GM04503 (cell line): ENCODE data around the gene FMC1.
"Not testable (repeated sequence)": the region's sequence is repeated elsewhere in the genome, so short reads cannot be mapped to it uniquely, and the experiment has no call there.

ENCODE experiments used
- DNase-seq: peaks from one replicate; pipeline ENCODE4 v3.0.0-alpha.2; 2012; ENCODE audit warnings: low read depth

Gene FMC1

GRCh38 chr7:139340037-139340807, 915 bp upstream of the FMC1 start:
- DNase-seq, result peak; percentile 96

DNA sequence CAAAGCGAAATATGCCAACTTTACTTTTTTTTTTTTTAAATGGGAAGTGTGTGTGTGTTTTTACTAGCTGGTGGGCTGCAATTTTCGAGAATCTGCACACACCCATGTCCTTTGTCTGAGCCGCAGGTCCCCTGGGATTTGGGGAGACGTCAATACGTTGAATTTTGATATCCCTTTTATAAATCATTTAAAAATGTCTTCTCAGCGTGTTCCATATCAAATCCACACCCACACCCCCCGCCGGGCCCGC, 404 bp upstream of the FMC1 start:
- no peak for DNase-seq

DNA sequence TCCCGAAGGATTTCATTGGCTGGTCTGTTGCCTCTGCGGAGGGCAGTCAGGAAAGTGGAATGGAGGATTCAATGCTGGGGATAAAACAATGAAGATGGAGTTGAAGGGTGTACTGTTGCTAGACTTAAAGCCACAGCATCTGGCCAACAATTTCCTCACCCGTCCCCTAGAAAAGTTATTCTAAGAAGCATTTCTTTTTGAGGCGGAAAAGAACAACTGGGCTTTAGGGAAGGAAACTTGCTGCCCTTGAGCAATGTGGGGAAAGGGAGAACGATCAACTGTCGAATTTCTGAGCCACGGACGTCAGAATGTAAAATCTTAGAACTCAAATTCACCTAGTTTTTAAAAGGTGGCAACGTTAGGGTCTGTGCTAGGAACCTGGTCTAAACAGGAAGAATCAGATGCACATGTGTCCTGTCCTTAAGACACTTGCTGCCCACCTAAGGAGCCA, 664 bp downstream of the FMC1 start:
- DNase-seq, result no peak

- DNase-seq, result no peak
Observed at GRCh38 chr7:139345042-139345441, 3.9 kb downstream of the FMC1 start.

DNA sequence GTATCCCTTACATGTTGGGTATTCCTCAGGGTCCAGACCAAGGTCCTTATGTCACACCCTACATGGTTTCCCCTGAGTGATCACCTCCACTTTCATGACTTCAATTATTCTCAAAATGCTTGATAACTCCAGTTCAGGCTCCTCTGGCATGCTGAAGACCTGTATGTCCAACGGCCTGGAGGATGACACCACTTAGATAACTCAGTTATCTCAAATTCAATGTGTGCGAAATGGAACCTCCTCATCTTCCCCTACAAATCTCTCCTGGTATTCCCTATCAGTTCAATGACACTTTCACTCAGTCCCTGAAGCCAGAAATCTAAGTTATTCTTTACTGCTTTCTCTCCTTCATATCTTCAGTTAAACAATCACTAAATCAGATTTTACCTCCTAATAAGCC, 9.9 kb downstream of the FMC1 start:
- no peak for DNase-seq

DNA sequence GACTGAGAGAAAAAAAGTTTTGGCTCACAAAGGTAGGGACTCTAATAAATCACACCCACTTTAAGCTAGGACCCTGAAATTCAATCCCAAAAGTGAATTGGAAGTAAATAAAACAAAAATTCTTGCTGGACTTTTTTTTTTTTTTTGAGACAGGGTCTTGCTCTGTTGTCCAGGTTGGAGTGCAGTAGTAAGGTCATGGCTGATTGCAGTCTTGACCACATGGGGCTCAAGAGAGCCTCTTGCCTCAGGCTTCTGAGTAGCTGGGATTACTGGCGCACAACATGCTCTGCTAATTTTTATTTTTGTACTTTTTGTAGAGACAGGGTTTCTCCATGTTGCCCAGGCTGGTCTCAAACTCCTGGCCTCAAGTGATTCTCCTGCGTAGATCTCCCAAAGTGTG, 13.6 kb downstream of the FMC1 start:
- no peak for DNase-seq

- DNase-seq, result no peak
Observed at GRCh38 chr7:139355320-139355719, 14.2 kb downstream of the FMC1 start.

GRCh38 chr7:139357729-139358506, 16.8 kb downstream of the FMC1 start:
- DNase-seq, result not testable (repeated sequence)

GRCh38 chr7:139358541-139359365, 17.6 kb downstream of the FMC1 start:
- DNase-seq, result peak; percentile 11

DNA sequence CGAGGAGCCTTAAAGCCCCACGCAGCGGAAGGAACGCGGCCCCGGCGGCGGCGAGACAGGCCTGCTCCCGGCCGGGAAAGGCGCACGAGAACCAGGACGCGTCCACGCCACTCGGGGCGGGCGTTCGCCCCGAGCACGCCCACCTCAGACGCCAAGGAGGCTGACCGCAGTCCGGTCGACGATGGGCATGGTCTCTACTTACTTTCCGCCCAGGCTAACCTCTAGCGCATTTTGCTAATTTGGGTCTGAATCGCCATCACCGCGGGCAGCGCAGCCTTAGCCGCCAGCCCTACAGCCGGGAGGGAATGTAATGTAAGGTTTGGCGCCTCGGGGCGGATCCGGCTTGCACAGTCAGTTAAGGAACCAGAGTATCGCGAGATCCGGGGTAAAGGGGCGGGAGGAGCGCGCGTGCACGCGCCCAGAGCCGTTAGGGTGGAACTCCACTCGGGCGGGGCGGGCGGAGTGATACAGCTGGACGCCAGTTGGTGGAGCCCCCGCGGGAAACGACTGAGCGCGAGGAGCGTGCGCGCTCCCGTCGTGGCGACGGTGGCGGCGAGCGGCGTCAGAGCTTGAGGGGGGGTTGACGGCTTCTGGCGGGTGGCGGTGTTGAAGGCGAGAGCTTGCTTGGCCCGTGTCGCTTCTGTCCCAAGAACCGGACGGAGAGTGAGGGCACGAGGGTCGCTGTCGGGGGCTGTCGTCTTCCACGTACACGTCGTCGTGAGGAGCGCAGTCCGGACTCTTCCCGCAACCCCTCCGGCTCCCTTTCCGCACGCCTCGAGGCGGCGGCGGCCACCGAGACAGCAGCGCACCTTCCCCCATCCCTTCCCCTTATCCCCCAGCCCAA, 18.5 kb downstream of the FMC1 start, which contains the start of gene LUC7L2:
LUC7L2 (plus strand) TSS at position 529 of the 844 bp plus-strand sequence. CDS start 368 bp downstream, outside the sequence.
- DNase-seq, result peak; percentile 88

DNA sequence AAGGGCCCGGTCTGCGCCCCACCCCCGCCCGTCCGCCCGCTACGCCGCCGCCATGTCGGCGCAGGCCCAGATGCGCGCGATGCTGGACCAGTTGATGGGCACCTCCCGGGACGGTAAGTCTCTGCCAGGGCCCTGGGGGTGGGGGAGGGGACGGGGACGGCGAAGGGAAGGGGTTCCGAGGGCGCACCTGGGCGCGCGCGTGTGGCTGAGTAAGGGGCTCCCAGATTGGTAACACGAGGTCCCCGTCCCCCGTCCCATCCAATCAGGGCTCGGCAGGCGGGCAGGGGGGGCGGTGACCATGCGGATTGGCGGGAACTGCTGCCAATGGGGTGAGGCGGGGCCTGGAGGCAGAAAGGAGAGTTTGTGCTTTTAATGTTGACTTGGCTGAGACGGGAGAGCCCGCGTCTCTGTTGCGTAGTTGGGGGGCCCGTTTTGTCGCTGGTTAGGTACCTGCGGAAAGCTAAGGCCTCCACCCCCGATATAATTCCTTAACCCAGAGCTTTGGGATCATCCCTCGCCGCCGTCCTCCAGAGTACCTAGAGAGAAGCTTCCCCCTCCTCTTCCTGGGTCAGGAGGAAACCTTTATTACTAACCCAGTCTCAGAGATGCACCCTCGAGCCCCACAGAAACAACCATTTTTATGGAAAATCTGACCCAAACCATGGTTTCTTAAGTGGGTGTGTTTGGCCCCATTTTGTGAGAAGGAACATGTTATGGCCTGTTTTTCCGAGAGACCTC, 19.2 kb downstream of the FMC1 start:
- peak; percentile 46 for DNase-seq

GRCh38 chr7:139360948-139361307, 19.8 kb downstream of the FMC1 start:
- no peak for DNase-seq

GRCh38 chr7:139361523-139361922, 20.4 kb downstream of the FMC1 start:
- no peak for DNase-seq

DNA sequence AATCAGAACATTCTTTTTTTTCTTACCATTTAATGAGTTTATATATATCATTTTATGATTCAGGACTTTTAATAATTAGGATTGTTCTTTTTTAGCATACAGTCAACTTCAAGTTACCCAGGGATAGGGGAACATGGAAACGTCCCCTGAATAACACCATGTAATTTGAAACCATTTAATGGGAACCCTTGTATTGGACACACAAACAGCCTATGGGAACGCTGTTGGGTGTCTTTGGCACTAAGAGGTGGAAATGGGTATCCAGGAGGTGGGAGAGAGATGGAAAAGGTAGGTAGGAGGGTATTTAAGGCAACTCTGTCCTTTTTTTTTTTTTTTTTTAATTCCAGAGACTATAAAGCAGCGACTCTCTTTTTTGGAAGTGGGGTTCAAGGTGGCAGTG, 21.2 kb downstream of the FMC1 start:
- no peak for DNase-seq

DNA sequence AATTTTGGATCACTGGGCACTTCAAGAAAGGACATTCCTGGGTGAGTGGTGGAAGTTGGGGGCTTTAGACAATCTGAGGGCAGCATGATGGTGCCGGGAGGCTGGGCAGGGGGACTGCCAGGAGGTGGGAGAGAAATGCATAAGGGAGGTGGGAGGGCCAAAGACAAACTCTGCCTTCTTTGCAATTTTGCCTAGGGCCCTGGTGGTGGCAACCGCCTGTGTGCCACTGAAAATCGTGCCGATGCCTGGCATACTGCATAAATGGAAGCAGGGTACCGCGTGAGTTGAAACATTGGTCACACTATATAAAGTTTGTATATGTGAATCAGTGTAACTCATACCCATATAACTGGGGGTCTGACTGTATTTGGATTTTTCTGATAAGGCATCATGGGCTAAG, 21.8 kb downstream of the FMC1 start:
- DNase-seq, result no peak

DNA sequence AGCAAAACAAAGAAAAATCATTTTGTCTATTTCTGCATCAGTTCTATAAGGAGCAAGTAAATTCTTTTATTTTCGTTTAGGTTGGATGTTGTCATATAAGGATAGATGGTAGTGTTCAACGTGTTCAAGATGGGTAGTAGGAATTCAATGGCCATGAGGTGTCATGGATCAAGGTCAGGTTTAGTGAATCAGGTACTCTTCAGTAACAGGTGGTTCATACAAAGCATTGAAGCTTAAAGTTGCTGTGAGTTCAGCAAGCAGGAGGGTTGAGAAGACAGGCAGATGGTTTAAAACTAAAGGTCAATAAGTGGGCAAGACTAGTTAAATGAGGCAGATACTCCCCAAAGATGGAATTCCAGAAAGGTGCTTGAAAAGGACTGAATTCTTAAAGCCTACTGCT, 24.2 kb downstream of the FMC1 start:
- no peak for DNase-seq

GRCh38 chr7:139366400-139366799, 25.3 kb downstream of the FMC1 start:
- DNase-seq, result no peak

- DNase-seq, result no peak
Observed at GRCh38 chr7:139367438-139368155, 26.5 kb downstream of the FMC1 start.

GRCh38 chr7:139370301-139370942, 29.3 kb downstream of the FMC1 start:
- DNase-seq, result no peak

DNA sequence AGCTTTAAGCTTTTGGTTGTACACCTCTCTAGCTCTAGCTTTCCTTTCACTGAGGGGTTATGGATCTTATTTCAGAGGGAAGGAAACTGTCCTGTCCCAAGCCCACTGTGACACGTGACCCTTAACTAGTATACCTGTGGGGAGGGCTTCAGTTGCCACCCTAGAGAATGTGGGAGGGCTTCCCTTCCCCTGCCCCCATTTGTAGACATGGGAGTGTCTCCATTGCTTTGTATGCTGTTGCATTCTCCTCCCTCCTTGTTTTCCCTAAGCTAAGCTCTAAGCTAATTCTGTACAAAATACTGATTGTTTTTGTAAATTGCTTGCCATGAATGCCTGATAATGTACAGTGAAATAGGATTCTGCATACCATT, 29.8 kb downstream of the FMC1 start:
- no peak for DNase-seq
